ENCODE results near the gene LRMDA.

GRCh38 chr10:75552171-75552570 lies 120.7 kb downstream of the LRMDA start:
- TF ChIP-seq CTCF (IDR thresholded peaks at IDR 0.05; ENCODE audit: insufficient read depth, low read length, poor library complexity, severe bottlenecking) (no peak), EZH2phosphoT487 (conservative IDR thresholded peaks at IDR 0.05; ENCODE audit: low read length) (no peak)

Measured in SU-DHL-6 (cell line).